ENCODE data around the gene ALDH9A1. TPM values are rescaled to one million over a fixed set of nuclear protein-coding genes. Genes with fewer than 3 reads are reported as not detected.
"Not testable (repeated sequence)": the region's sequence is repeated elsewhere in the genome, so short reads cannot be mapped to it uniquely, and the experiment has no call there.

The ALDH9A1 gene
- total and polyA plus RNA-seq, 2 of the 4 experiments (the other 2 are of a cell fraction) = 43.5 to 43.7 TPM

GRCh38 chr1:165716265-165717051, 18.1 kb upstream of the ALDH9A1 start:
- dilution Hi-C loops (cut with HindIII; ENCODE audit: low sequenced_read_pairs, unreplicated experiment); H3K9ac ChIP-seq (ENCODE audit: low read depth, low read length); DNase-seq; H3K9me3 ChIP-seq (ENCODE audit: control insufficient read depth, insufficient read depth, low read length); H3K36me3 ChIP-seq (ENCODE audit: control insufficient read depth, insufficient read depth, low read length); H2BK5ac ChIP-seq (ENCODE audit: low read depth, low read length, poor library complexity, severe bottlenecking); H4K91ac ChIP-seq (ENCODE audit: insufficient read depth, low read depth, low read length); H3K4me2 ChIP-seq (ENCODE audit: low read depth, low read length); H4K5ac ChIP-seq (ENCODE audit: low read depth, low read length); H2AK9ac ChIP-seq (replicated peaks; ENCODE audit: low read depth, low read length, poor library complexity); H3K14ac ChIP-seq (replicated peaks; ENCODE audit: low read depth, low read length); BruUV-seq (replicated peaks); H3K23ac ChIP-seq (ENCODE audit: low read depth, low read length); H4K8ac ChIP-seq (ENCODE audit: low read depth in 2 of 2, low read length in 2 of 2); H3K18ac ChIP-seq (ENCODE audit: low read depth, low read length); H2BK15ac ChIP-seq (ENCODE audit: low read depth, low read length); H3K27ac ChIP-seq (ENCODE audit: insufficient read depth, low read length); H3K4me1 ChIP-seq (ENCODE audit: control insufficient read depth, insufficient read depth, low read length); H3K9me1 ChIP-seq (ENCODE audit: insufficient read depth, low read length); H3K4ac ChIP-seq (ENCODE audit: low read depth, low read length); H2BK20ac ChIP-seq (ENCODE audit: low read depth, low read length); H3K56ac ChIP-seq (ENCODE audit: extremely low read depth, insufficient read depth, low read length); POLR2A ChIA-PET (ENCODE audit: unreplicated experiment); H3K79me1 ChIP-seq (ENCODE audit: low read depth in 1 of 2, low read length in 2 of 2); H3K27me3 ChIP-seq (ENCODE audit: control insufficient read depth, insufficient read depth, low read length); H2AK5ac ChIP-seq (ENCODE audit: low read depth, low read length); ATAC-seq (ENCODE audit: low read depth); H2BK120ac ChIP-seq (ENCODE audit: low read depth, low read length); H3K4me3 ChIP-seq (ENCODE audit: insufficient read depth, low read depth, low read length); H2AFZ ChIP-seq (replicated peaks; ENCODE audit: low read length, poor library complexity); H4K20me1 ChIP-seq (ENCODE audit: insufficient read depth, low read length): not testable (repeated sequence)
- no CpG with 5 or more reads among the region's 8 CpGs for WGBS, 2 experiments (ENCODE audit: extremely low coverage in 2 of 2, insufficient read length in 1 of 2)
- CTCF ChIA-PET = interaction anchor here (0.6 kb wide), 2 partner anchors 9 to 199 kb away, joined by 3 read pairs; no protein-coding TSS in a partner anchor
- in situ Hi-C loops (cut with MboI; ENCODE audit: low sequenced_read_pairs) (loop anchor here (5.0 kb wide), 1 partner anchor 761 kb away; no protein-coding TSS in a partner anchor), intact Hi-C loops (cut with micrococcal nuclease) (loop anchor here (5.0 kb wide), 1 partner anchor 111 kb away; the partner anchor contains the start of gene UCK2)
